NCI-H1436 treated with DMSO at 0.1 percent for 48 hours (cell line): ENCODE data around the gene PRAMEF11.
"Not testable (repeated sequence)": the region's sequence is repeated elsewhere in the genome, so short reads cannot be mapped to it uniquely, and the experiment has no call there.

Experiments used
- DNase-seq: peaks from one replicate; lab custom pipeline; 2025; lab: John Stamatoyannopoulos, UW

Gene PRAMEF11

DNA sequence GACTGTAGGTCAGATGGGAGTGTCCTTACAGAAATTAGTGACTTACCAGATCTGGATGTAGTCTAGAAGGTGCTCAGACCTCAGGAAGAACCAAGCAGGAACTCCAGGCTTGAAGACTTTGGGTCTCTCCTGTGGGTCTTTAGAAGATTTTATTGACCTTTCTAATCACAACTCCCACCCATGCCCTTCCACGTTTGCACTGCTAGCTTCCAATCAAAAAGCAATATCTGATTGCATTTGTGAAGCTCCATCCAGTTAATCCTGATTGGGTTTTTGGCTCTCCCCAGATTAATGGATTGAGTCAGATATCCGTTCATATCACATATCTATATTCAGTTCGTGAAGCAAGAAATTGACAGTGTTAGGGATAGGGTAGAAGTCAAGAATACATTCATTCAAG lies at the start of gene PRAMEF11:
Gene PRAMEF11, minus strand, starts transcription at position 101 of the 400 bp plus-strand sequence. CDS start 2,621 bp downstream, outside the sequence.
- DNase-seq = not testable (repeated sequence)

GRCh38 chr1:12878453-12878852 lies 47.2 kb upstream of the PRAMEF11 start:
- not testable (repeated sequence) for DNase-seq

- DNase-seq = not testable (repeated sequence)
Observed at GRCh38 chr1:12863131-12863880, 32.1 kb upstream of the PRAMEF11 start.

- DNase-seq = not testable (repeated sequence)
Observed at GRCh38 chr1:12856786-12857185, 25.6 kb upstream of the PRAMEF11 start, which contains the start of gene PRAMEF2. PRAMEF2 (plus strand) TSS chr1:12857086; CDS start chr1:12859010, 1,924 bp downstream.

DNA sequence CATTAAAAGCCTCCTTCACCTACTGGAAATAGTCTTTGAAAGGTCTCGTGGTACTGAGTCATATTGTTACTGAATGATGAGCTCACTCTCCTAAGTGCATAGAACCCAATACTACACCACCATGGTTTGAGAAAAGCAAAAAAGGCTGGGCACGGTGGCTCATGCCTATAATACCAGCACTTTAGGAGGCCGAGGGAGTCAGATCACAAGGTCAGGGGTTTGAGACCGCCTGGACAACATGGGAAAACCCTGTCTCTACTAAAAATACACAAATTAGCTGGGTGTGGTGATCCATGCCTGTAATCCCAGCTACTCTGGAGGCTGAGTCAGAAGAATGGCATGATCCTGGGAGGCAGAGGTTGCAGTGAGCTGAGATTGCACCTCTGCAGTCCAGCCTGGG lies 20.6 kb upstream of the PRAMEF11 start:
- DNase-seq = no peak

GRCh38 chr1:12848620-12849019 lies 17.4 kb upstream of the PRAMEF11 start, which contains the start of gene HNRNPCL1:
HNRNPCL1 (minus strand) TSS chr1:12848720; CDS start chr1:12848289, 431 bp downstream.
- not testable (repeated sequence) for DNase-seq

DNA sequence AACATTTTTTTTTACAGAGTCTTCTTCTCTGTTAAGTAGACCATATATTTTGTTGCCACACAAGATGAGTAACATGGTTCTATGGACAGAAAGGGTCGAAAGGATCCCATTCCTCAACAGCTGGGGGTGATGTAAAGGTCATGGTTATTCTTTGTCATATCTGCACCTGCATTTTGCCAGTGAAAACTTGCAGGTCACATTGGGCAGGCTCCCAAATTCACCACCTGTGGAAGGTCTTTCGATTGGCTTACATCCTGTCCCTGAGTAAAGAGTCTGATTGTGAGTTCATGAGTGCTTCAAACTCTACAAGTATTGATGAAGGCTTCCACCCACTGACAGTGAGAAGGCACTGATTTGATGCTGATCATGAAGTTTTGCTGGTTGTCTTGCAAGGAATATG lies 2.0 kb upstream of the PRAMEF11 start:
- DNase-seq = not testable (repeated sequence)

DNA sequence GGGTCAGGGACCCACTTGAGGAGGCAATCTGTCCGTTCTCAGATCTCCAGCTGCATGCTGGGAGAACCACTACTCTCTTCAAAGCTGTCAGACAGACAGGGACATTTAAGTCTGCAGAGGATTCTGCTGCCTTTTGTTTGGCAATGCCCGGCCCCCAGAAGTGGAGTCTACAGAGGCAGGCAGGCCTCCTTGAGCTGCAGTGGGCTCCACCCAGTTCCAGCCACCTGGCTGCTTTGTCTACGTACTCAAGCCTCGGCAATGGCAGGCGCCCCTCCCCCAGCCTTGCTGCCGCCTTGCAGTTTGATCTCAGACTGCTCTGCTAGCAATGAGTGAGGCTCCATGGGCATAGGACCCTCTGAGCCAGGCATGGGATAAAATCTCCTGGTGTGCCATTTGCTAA lies 12.1 kb downstream of the PRAMEF11 start:
- not testable (repeated sequence) for DNase-seq

DNA sequence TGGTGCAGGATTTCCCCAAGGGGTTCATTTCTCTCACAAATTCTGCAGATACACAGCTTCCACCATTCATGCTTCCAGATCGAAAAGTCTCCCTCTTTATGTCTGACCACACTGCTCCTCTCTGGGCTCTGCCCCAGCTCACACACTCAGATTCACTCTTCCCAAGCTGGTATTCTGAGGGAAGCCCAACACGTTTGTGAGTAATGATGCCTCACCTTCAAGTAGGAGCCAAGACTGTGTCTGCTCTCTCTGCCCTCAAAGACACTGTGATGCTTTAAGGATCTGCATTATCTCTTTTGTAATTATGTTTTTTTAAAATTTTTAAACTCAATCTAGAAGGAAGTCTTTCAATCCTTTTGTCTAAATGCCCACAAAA lies 19.8 kb downstream of the PRAMEF11 start:
- DNase-seq = no peak

DNA sequence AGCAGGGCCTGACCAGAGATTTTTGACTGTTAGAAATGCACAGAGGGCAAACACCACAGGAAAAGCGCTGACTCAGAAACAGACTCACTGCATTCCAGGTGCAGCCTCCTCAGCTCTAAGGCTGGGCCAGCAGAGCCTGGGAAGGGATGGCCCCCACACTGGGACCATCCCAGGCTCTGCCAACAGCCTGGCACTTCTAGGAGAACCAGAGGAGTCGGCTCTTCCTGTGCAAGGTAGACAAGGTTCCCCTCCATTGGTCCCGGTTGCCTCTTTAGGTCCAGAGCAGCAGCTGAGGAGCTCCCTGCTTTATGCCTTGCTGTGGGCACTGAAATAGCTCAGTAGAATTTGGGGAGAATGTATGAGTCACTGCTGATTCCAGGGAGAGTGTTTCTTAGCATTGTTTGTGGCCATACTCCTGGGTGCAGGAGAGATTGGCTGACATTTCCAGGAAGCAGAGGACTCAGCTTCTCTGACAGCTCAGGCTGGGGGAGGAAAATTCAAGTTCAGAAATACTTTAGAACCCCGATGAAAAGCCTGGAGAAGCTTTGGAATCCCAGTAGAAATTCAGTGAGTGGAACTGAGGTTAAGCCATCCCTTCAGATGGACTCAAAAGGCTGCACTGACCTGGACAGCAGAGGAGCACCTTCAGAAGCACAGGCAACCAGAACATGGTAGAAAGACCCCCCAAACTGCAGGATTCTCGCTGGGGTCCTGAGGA lies 20.4 kb downstream of the PRAMEF11 start:
- no peak for DNase-seq

DNA sequence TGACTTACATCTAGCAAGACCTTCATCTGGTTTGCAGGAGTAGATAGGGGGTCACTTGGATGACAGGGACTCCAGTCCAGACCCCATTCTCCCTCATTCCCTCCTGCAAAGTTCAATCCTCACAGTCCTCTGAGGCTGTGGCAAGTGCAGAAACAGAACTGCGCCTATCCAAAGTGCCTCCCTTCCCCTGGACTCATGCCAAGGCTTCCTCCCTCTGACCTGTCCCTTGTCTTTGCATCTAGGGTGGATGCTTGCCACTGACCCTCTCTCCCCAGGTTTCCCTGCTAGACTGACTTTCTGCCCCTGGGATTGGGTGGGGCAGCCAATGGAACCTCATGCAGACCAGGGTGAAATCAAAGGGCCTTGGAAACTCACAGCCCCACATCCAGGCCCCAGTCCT lies 21.3 kb downstream of the PRAMEF11 start:
- DNase-seq = no peak

DNA sequence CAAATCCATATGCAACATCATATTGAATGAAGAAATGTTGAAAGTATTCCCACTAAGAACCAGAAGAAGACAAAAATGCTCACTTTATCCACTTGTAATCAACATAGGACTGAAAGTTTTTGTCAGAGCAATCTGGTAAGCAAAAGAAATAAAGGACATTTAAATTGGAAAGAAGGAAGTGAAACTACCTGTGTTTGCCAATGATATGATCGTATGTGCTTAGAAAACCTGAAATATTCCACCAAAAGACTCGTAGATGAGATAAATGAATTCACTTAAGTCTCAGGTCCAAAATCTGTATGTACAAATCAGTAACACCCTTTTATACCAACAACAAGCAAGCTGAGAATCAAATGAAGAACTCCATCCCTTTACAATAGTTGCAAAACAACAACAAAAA lies 31.5 kb downstream of the PRAMEF11 start:
- DNase-seq = no peak

- DNase-seq = no peak
Observed at GRCh38 chr1:12798911-12799310, 32.3 kb downstream of the PRAMEF11 start.

DNA sequence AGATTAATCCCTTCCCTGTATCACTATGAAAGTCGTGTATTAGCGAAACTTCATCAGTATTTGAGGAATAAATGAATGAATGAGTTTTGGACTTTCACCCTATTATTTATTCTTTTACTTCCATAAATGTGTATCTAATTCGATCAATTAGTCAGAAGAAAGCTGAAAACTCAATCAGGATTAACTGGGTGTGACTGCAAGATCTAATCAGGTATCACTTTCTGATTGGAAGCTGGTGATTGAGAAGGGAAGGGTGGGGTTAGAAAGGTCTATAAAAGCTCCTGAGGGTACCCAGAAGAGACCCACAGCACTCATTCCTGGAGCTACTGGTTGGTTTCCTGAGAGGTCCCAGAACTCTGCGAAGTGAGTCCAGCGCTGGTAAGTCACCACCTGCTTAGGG lies 40.1 kb downstream of the PRAMEF11 start, which contains the start of gene PRAMEF1:
Gene PRAMEF1, plus strand, starts transcription at position 301 of the 400 bp plus-strand sequence. CDS start 1,831 bp downstream, outside the sequence.
- DNase-seq = not testable (repeated sequence)

GRCh38 chr1:12784729-12785128 lies 46.5 kb downstream of the PRAMEF11 start:
- not testable (repeated sequence) for DNase-seq

DNA sequence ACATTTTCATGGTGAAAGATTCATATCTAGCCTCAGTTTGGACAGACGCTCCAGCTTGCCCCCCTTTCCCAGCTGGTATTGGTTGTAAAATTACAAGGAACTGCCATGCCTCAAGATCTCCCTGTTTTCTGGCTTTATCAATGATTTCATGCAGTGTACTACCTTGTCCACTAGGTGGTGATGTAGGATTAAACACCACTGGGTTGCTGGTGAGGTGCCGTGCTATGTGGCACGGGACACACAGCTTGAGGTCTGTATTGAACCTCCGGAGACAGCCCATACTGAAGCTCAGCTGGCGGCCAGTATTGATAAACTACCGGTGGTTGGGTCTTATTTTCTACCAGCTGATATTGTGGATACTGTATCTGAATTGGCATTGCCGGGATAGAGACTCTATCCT lies 47.4 kb downstream of the PRAMEF11 start:
- not testable (repeated sequence) for DNase-seq

- DNase-seq = not testable (repeated sequence)
Observed at GRCh38 chr1:12781488-12781887, 49.7 kb downstream of the PRAMEF11 start.

DNA sequence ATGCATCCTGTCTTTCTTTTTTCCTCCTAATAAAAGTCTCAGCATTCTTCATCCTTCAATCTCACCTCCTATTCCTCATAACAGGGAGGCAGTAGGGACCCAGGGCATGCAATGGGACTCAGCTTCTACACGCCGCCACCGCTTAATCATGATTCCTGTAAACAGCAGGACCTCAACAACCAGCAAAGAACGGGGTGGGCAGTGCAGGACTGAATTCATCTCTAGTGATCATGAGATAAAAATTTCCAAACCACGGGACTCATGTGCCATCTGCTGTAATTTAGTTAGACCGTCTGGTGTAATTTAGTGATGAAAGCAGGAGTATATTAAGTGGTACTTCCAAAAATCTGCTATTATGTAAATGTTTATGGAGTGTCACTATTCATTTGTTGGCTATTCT lies 52.3 kb downstream of the PRAMEF11 start:
- no peak for DNase-seq

DNA sequence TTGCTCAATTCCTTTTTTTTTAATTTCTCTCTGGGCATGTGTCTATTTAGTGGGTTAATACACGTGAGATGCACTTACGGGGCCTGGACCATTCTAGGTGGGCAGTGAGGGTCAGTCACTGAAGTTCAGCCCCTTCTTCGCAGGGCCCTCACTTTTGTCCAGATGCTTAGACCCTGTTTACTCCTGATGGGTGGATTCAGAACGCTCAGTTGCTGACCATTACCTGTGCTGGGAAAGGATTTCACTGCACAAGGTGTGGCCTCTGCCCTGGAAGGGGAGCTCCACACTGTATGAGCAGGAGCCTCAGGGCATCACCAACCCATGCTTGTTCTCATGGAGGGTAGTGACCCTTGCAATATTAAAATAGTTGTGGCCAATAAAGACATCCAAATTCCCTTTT lies 53.1 kb downstream of the PRAMEF11 start:
- DNase-seq = no peak

DNA sequence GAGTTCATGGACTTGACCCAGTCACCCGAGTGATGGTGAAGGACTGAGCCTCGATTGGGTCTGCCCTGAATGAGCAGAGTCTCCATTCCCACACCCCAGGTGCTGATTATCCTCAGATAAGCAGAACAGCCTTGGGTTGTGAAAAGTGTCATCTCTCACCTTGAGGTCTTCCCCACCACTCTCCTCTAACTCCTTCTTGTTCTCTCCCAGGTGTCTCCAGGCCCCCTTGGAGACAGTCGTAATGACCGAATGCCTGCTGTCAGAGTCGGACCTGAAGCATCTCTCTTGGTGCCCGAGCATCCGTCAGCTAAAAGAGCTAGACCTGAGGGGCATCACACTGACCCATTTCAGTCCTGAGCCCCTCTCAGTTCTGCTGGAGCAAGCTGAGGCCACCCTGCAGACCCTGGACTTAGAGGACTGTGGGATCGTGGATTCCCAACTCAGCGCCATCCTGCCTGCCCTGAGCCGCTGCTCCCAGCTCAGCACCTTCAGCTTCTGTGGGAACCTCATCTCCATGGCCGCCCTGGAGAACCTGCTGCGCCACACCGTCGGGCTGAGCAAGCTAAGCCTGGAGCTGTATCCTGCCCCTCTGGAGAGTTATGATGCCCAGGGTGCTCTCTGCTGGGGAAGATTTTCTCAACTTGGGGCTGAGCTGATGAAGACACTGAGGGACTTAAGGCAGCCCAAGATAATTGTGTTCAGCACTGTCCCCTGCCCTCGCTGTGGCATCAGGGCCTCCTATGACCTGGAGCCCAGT lies 54.2 kb downstream of the PRAMEF11 start:
- no peak for DNase-seq

DNA sequence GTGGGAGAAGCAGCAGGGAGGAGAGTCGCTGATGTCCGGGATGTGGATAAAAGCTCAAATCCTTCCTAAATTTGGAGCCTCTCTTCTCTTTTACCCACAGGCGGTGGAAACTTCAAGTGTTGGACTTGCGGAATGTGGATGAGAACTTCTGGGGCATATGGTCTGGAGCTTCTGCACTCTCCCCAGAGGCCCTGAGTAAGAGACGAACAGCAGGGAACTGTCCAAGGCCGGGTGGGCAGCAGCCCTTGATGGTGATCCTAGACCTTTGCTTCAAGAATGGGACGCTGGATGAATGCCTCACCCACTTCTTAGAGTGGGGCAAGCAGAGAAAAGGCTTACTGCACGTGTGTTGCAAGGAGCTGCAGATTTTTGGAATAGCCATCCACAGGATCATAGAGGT lies 55.8 kb downstream of the PRAMEF11 start:
- DNase-seq = no peak

DNA sequence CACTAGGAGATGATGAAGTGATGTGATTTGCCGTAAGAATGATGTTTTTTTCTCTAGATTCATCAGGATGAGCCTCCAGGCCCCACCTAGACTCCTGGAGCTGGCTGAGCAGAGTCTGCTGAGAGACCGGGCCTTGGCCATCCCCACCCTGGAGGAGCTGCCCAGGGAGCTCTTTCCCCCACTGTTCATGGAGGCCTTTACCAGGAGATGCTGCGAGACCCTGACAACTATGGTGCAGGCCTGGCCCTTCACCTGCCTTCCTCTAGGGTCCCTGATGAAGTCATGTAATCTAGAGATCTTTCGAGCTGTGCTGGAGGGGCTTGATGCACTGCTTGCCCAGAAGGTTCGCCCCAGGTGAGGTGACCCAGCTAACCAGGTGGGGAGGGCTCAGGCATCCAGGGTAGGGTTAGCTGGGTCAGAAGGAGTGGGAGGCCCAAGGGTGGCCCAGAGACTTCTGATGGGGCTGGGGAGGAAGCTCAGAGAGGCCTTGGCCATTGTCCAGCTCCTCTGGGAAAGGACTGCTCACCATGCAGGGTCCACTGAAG lies 56.3 kb downstream of the PRAMEF11 start:
- no peak for DNase-seq
